Tibial nerve (tissue), 4 donors: ENCODE results near the gene LGALS1. TPM values are rescaled to one million over a fixed set of nuclear protein-coding genes. Genes with fewer than 3 reads are reported as not detected.

Source experiments
- DNase-seq, 2 donors: peaks; one replicate each; pipeline ENCODE4 v3.0.0-alpha.2; 2019; ENCODE audit warnings: low spot score in 2 of 2
- H3K27ac ChIP-seq, 4 donors: fragments of 200-600 bp; sonication (generic) in 3 of 4; one replicate each; pipeline ENCODE4 v1.5.1; 2017 to 2019; ENCODE audit warnings: mild to moderate bottlenecking in 1 of 4
- H3K27me3 ChIP-seq, 2 donors: fragments of 200-600 bp; sonication (generic) in 1 of 2; one replicate each; pipeline versions ENCODE4 v1.5.1 to v1.6.0; 2017 to 2019
- H3K36me3 ChIP-seq, 3 donors: fragments of 200-600 bp; sonication (generic); one replicate each; pipeline ENCODE4 v1.5.1; 2018 to 2019
- H3K4me1 ChIP-seq, 4 donors: fragments of 200-600 bp; sonication (generic) in 3 of 4; one replicate each; pipeline ENCODE4 v1.5.1; 2017 to 2019
- H3K4me3 ChIP-seq, 4 donors: fragments of 200-600 bp; sonication (generic) in 3 of 4; one replicate each; pipeline ENCODE4 v1.5.1; 2017 to 2019; ENCODE audit warnings: mild to moderate bottlenecking in 1 of 4, moderate library complexity in 1 of 4
- H3K9me3 ChIP-seq, 4 donors: fragments of 200-600 bp; sonication (generic) in 3 of 4; one replicate each; pipeline ENCODE4 v1.5.1; 2017 to 2019
- CTCF ChIP-seq, 5 experiments: fragments of 200-600 bp in 3 of 5; fragments of 450-650 bp in 2 of 5; sonication (generic) in 3 of 5; IDR thresholded peaks; one replicate each; pipeline ENCODE4 v1.5.1; 2016 to 2019; ENCODE audit warnings: antibody characterized with exemption in 5 of 5, mild to moderate bottlenecking in 3 of 5, moderate library complexity in 2 of 5
- EP300 ChIP-seq, 2 donors: sonication (generic); formaldehyde crosslinking; IDR thresholded peaks; one replicate each; pipeline ENCODE4 v1.6.1; 2017; ENCODE audit warnings: antibody characterized with exemption in 2 of 2, mild to moderate bottlenecking in 1 of 2
- POLR2A ChIP-seq, 2 donors: fragments of 450-650 bp; IDR thresholded peaks; one replicate each; pipeline ENCODE4 v1.6.1; 2017; ENCODE audit warnings: antibody characterized with exemption in 2 of 2, mild to moderate bottlenecking in 2 of 2, moderate library complexity in 2 of 2
- WGBS, 2 donors: methylation state at CpG; one replicate each; pipeline ENCODE4 v1.1.5; 2018; 5-methylcytosine and 5-hydroxymethylcytosine counted together
- total RNA-seq, 4 donors: library from RNA; depleted of rRNA; stranded (reverse); fragments of >200 nt; gene quantifications; one replicate each; pipeline ENCODE4 v1.1.0, GENCODE V29; 2016

The LGALS1 gene
- total RNA-seq, 4 donors from 2014 or later: 1,362 to 3,592 (median 2,463) TPM

- peak overlapping the region; percentile 80 to 97 (median 93) for H3K27ac ChIP-seq
- no peak for DNase-seq
- H3K4me1 ChIP-seq: peaks cover 7 to 90% (median 43%) of the 10 kb centered on the region in 4 donors
- H3K36me3 ChIP-seq: peaks cover 0 to 24% (median 0%) of the 10 kb centered on the region in 3 donors
- H3K4me3 ChIP-seq: peak overlapping the region; percentile 46 to 77 (median 64)
- WGBS, 2 donors: 1 to 4% methylated on average over 13 to 17 of the region's 17 CpGs
- TF ChIP-seq POLR2A (IDR thresholded peaks at IDR 0.05) (no peak), CTCF (IDR thresholded peaks at IDR 0.05) (no peak), EP300 (IDR thresholded peaks at IDR 0.05) (no peak)
- H3K9me3 ChIP-seq: no peaks in the 10 kb centered on the region
- no peaks in the 10 kb centered on the region for H3K27me3 ChIP-seq
Measured at GRCh38 chr22:37675930-37676735, 697 bp downstream of the LGALS1 start.

- no peaks in the 10 kb centered on the region for H3K9me3 ChIP-seq
- no peak for TF ChIP-seq CTCF (IDR thresholded peaks at IDR 0.05)
- peak in 1 of 2 donors; percentile 36 for TF ChIP-seq POLR2A (IDR thresholded peaks at IDR 0.05)
- TF ChIP-seq EP300 (IDR thresholded peaks at IDR 0.05): peak in 1 of 2 donors; percentile 67
- peaks cover 7 to 91% (median 47%) of the 10 kb centered on the region in 4 donors for H3K4me1 ChIP-seq
- H3K36me3 ChIP-seq: peaks cover 0 to 24% (median 0%) of the 10 kb centered on the region in 3 donors
- H3K27ac ChIP-seq: peak overlapping the region; percentile 80 to 97 (median 93)
- DNase-seq: peak; percentile 74 to 85
- H3K4me3 ChIP-seq: peak overlapping the region; percentile 46 to 77 (median 64)
- H3K27me3 ChIP-seq: no peaks in the 10 kb centered on the region
- WGBS, 2 donors: 0 to 2% methylated on average over 20 to 32 of the region's 42 CpGs
Measured at GRCh38 chr22:37676736-37677492, 1.5 kb downstream of the LGALS1 start.

- H3K9me3 ChIP-seq: no peaks in the 10 kb centered on the region
- peaks cover 0 to 24% (median 0%) of the 10 kb centered on the region in 3 donors for H3K36me3 ChIP-seq
- H3K4me3 ChIP-seq: peak overlapping the region; percentile 46 to 77 (median 64)
- H3K27me3 ChIP-seq: no peaks in the 10 kb centered on the region
- no peak for DNase-seq
- no peak for TF ChIP-seq CTCF (IDR thresholded peaks at IDR 0.05)
- TF ChIP-seq POLR2A (IDR thresholded peaks at IDR 0.05): no peak
- no peak for TF ChIP-seq EP300 (IDR thresholded peaks at IDR 0.05)
- H3K4me1 ChIP-seq: peaks cover 7 to 86% (median 45%) of the 10 kb centered on the region in 4 donors
- 29 to 34% methylated on average over 15 of the region's 15 CpGs for WGBS, 2 donors
- peak overlapping the region; percentile 80 to 97 (median 93) for H3K27ac ChIP-seq
Measured at GRCh38 chr22:37677493-37677974, 2.1 kb downstream of the LGALS1 start.

GRCh38 chr22:37678372-37678771, 2.9 kb downstream of the LGALS1 start:
- H3K27me3 ChIP-seq: no peaks in the 10 kb centered on the region
- H3K4me3 ChIP-seq: peak overlapping the region in 1 of 4 donors; percentile 10
- no peak for DNase-seq
- peak overlapping the region in 3 of 4 donors; percentile 35 to 97 (median 94) for H3K27ac ChIP-seq
- WGBS, 2 donors: 39 to 55% methylated on average over 14 to 17 of the region's 18 CpGs
- no peaks in the 10 kb centered on the region for H3K9me3 ChIP-seq
- peaks cover 7 to 78% (median 39%) of the 10 kb centered on the region in 4 donors for H3K4me1 ChIP-seq
- H3K36me3 ChIP-seq: peaks cover 0 to 24% (median 0%) of the 10 kb centered on the region in 3 donors
- TF ChIP-seq CTCF (IDR thresholded peaks at IDR 0.05) (no peak), POLR2A (IDR thresholded peaks at IDR 0.05) (no peak), EP300 (IDR thresholded peaks at IDR 0.05) (no peak)
